Astrocyte of the cerebellum (primary cell): Measurements from ENCODE around the gene LAMB1.

ENCODE experiments used
- DNase-seq: peaks from one replicate; pipeline ENCODE4 v3.0.0-alpha.2; 2011; ENCODE audit warnings: low read depth
- H3K4me3 ChIP-seq: 2 replicates; pipeline ENCODE4 v1.5.1; 2011; ENCODE audit warnings: mild to moderate bottlenecking, low read depth, low read length, moderate library complexity
- in situ Hi-C: cut with HindIII; loops from 2 replicates; pipeline ENCODE4 v1.10.0; 2017; ENCODE audit warnings: low sequenced_read_pairs
- TF ChIP-seq, protein P1 (sequence below): IDR thresholded peaks from 2 replicates; pipeline ENCODE4 v1.5.1; 2012; ENCODE audit warnings: low read length, low read depth, moderate library complexity, mild to moderate bottlenecking; ENCODE audit errors: missing control alignments

LAMB1 gene

GRCh38 chr7:107969856-107970255 is 33.1 kb downstream of the LAMB1 start:
- H3K4me3 ChIP-seq, result no peak overlapping the region
- TF ChIP-seq, protein P1, sequence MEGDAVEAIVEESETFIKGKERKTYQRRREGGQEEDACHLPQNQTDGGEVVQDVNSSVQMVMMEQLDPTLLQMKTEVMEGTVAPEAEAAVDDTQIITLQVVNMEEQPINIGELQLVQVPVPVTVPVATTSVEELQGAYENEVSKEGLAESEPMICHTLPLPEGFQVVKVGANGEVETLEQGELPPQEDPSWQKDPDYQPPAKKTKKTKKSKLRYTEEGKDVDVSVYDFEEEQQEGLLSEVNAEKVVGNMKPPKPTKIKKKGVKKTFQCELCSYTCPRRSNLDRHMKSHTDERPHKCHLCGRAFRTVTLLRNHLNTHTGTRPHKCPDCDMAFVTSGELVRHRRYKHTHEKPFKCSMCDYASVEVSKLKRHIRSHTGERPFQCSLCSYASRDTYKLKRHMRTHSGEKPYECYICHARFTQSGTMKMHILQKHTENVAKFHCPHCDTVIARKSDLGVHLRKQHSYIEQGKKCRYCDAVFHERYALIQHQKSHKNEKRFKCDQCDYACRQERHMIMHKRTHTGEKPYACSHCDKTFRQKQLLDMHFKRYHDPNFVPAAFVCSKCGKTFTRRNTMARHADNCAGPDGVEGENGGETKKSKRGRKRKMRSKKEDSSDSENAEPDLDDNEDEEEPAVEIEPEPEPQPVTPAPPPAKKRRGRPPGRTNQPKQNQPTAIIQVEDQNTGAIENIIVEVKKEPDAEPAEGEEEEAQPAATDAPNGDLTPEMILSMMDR, result no peak
- DNase-seq, result no peak
- in situ Hi-C loops, result no loop called here

GRCh38 chr7:107968449-107968848 is 34.5 kb downstream of the LAMB1 start:
- in situ Hi-C loops, result no loop called here
- no peak overlapping the region for H3K4me3 ChIP-seq
- DNase-seq, result no peak
- TF ChIP-seq, protein P1, result no peak

GRCh38 chr7:107967420-107967819 is 35.5 kb downstream of the LAMB1 start:
- DNase-seq, result no peak
- H3K4me3 ChIP-seq, result no peak overlapping the region
- TF ChIP-seq, protein P1, result no peak
- in situ Hi-C loops, result no loop called here

- no peak overlapping the region for H3K4me3 ChIP-seq
- in situ Hi-C loops, result no loop called here
- DNase-seq, result peak; percentile 47
- TF ChIP-seq, protein P1, result peak; percentile 6
These were observed 36.2 kb downstream of the LAMB1 start for GRCh38 chr7:107966711-107967110.

GRCh38 chr7:107964510-107964909 is 38.5 kb downstream of the LAMB1 start:
- in situ Hi-C loops, result no loop called here
- DNase-seq, result no peak
- TF ChIP-seq, protein P1, result no peak
- no peak overlapping the region for H3K4me3 ChIP-seq

- no peak for DNase-seq
- no peak overlapping the region for H3K4me3 ChIP-seq
- in situ Hi-C loops, result no loop called here
- TF ChIP-seq, protein P1, result no peak
These were observed 40.1 kb downstream of the LAMB1 start for GRCh38 chr7:107962817-107963216.

DNA sequence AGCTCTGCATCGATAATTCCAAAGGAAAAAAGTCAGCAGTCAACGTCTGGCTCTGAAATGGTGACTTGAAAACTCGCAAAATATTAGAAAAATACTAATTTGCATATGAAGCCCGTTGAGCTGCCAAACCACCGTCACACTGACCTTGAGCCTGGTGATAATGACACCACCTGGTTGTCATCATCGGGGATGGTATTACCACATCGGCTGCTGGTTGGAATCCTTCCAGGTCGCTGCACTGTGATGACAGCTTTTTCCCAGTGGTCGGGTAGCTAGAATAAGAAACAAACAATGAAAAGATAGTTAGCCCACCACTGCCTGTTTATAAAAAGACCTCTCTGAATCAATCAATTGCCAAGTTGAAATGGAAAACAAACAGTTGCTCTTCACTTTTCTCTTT is 41.6 kb downstream of the LAMB1 start:
- H3K4me3 ChIP-seq, result no peak overlapping the region
- DNase-seq, result no peak
- in situ Hi-C loops, result no loop called here
- TF ChIP-seq, protein P1, result no peak
